OCI-LY1 (cell line): Measurements from ENCODE around the gene GSK3A.

Source experiments
- CTCF ChIP-seq: fragments of 200-600 bp; sonication (generic), shearing (Covaris generic); IDR thresholded peaks from 2 replicates; pipeline ENCODE4 v1.5.1; 2017; ENCODE audit warnings: mild to moderate bottlenecking, antibody characterized with exemption, low read length, moderate library complexity, mixed read lengths
- EZH2 ChIP-seq: fragments of 200-600 bp; sonication (generic), shearing (Covaris generic); IDR thresholded peaks from 2 replicates; pipeline ENCODE4 v1.8.0; 2017; ENCODE audit warnings: borderline replicate concordance, mixed run types, mild to moderate bottlenecking, antibody characterized with exemption, low read length, moderate library complexity, mixed read lengths

DNA sequence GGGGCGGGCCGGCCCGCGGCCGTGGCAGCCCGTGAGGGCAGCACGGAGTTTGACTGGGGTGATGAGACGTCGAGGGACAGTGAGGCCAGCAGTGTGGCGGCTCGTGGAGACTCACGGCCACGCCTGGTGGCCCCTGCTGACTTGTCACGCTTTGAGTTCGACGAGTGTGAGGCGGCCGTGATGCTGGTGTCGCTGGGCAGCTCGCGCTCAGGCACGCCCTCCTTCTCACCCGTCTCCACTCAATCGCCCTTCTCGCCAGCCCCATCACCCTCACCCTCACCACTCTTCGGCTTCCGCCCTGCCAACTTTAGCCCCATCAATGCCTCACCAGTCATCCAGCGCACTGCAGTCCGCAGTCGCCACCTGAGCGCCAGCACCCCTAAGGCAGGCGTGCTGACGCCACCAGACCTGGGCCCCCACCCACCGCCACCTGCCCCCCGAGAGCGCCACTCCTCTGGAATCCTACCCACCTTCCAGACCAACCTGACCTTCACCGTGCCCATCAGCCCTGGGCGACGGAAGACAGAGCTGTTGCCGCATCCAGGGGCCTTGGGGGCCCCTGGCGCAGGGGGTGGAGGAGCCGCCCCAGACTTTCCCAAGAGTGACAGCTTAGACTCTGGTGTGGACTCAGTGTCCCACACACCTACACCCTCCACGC is 31.1 kb upstream of the GSK3A start:
- no peak for TF ChIP-seq CTCF
- TF ChIP-seq EZH2, result no peak
